Sigmoid colon (tissue), 3 donors: Measurements from ENCODE around the gene SAMD10.

Experiments used
- POLR2A ChIP-seq, 2 donors: fragments of 450-650 bp; IDR thresholded peaks; one replicate each; pipeline ENCODE4 v1.6.1; 2016; ENCODE audit warnings: antibody characterized with exemption in 2 of 2, mild to moderate bottlenecking in 2 of 2, moderate library complexity in 2 of 2
- TF ChIP-seq, protein P1 (sequence below), 4 experiments: fragments of 450-650 bp in 3 of 4; fragments of 200-600 bp in 1 of 4; IDR thresholded peaks; one replicate each; pipeline ENCODE4 v1.5.1; 2016 to 2019; ENCODE audit warnings: antibody characterized with exemption in 4 of 4, mild to moderate bottlenecking in 3 of 4, moderate library complexity in 2 of 4

DNA sequence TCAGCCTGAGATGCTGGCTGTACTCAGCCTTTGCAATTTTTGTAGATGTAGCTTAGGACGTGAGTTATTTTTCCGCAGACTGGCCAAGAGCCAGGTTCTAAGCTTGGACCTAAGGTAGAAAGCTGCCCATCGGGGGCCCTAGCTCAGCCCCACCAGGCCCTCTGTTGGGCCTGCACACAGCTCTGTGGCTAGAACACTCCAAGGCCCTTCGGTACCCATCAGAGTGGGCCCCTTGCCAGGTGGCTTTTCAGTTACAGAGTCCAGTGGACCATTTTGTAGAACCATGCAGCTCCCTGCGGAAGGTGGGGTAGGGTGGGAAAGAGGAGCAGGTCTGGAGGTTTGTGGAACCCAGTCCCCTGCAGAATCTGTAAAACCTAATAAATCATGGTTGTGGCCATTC is 45.8 kb downstream of the SAMD10 start:
- TF ChIP-seq, protein P1, sequence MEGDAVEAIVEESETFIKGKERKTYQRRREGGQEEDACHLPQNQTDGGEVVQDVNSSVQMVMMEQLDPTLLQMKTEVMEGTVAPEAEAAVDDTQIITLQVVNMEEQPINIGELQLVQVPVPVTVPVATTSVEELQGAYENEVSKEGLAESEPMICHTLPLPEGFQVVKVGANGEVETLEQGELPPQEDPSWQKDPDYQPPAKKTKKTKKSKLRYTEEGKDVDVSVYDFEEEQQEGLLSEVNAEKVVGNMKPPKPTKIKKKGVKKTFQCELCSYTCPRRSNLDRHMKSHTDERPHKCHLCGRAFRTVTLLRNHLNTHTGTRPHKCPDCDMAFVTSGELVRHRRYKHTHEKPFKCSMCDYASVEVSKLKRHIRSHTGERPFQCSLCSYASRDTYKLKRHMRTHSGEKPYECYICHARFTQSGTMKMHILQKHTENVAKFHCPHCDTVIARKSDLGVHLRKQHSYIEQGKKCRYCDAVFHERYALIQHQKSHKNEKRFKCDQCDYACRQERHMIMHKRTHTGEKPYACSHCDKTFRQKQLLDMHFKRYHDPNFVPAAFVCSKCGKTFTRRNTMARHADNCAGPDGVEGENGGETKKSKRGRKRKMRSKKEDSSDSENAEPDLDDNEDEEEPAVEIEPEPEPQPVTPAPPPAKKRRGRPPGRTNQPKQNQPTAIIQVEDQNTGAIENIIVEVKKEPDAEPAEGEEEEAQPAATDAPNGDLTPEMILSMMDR (IDR thresholded peaks at IDR 0.05) = no peak
- TF ChIP-seq POLR2A (IDR thresholded peaks at IDR 0.05) = no peak
